HFFc6 (cell line): Measurements from ENCODE around the gene TBC1D1. TPM values are rescaled to one million over a fixed set of nuclear protein-coding genes. Genes with fewer than 3 reads are reported as not detected.
A peak's percentile ranks its signal among the peaks of the same experiment; 100 is the strongest.

Experiments used
- DNase-seq: peaks from one replicate; pipeline ENCODE4 v3.0.0-alpha.2; 2018
- H3K27ac Mint-ChIP-seq: 2 replicates; pipeline ENCODE4 v1.8.0; 2020; ENCODE audit warnings: mild to moderate bottlenecking, mixed read lengths
- H3K27me3 Mint-ChIP-seq: 2 replicates; pipeline ENCODE4 v1.8.0; 2021; ENCODE audit warnings: mild to moderate bottlenecking, moderate library complexity, mixed read lengths; ENCODE audit not compliant: insufficient read depth
- H3K36me3 Mint-ChIP-seq: 2 replicates; pipeline ENCODE4 v1.8.0; 2021; ENCODE audit warnings: low read depth, mixed read lengths
- H3K4me1 Mint-ChIP-seq: 2 replicates; pipeline ENCODE4 v1.8.0; 2020; ENCODE audit warnings: low read depth, mixed read lengths
- H3K4me3 Mint-ChIP-seq: 2 replicates; pipeline ENCODE4 v1.8.0; 2020; ENCODE audit warnings: mild to moderate bottlenecking, moderate library complexity, mixed read lengths
- H3K9me3 Mint-ChIP-seq: 2 replicates; pipeline ENCODE4 v1.8.0; 2020; ENCODE audit warnings: mild to moderate bottlenecking, mixed read lengths
- long read RNA-seq: library from polyadenylated mRNA; unstranded; transcript quantifications from one replicate; pipeline ENCODE4 v2.0.0, GENCODE V29; 2019
- total RNA-seq, 6 experiments: library from RNA; stranded (reverse); fragmentation: NEBNext Ultra II Directional; extraction: Animal tissue kit (Norgen Biotek cat#: 25700); gene quantifications; 2 replicates in 1 of 6; 3 replicates in 5 of 6; pipeline ENCODE4 v1.2.3, GENCODE V29; 2021
- TF ChIP-seq, protein P1 (sequence below): fragments of 200-600 bp; sonication (generic); IDR thresholded peaks from 2 replicates; pipeline ENCODE4 v1.5.0; 2021; ENCODE audit warnings: antibody characterized with exemption, mild to moderate bottlenecking

TBC1D1 gene, protein sequence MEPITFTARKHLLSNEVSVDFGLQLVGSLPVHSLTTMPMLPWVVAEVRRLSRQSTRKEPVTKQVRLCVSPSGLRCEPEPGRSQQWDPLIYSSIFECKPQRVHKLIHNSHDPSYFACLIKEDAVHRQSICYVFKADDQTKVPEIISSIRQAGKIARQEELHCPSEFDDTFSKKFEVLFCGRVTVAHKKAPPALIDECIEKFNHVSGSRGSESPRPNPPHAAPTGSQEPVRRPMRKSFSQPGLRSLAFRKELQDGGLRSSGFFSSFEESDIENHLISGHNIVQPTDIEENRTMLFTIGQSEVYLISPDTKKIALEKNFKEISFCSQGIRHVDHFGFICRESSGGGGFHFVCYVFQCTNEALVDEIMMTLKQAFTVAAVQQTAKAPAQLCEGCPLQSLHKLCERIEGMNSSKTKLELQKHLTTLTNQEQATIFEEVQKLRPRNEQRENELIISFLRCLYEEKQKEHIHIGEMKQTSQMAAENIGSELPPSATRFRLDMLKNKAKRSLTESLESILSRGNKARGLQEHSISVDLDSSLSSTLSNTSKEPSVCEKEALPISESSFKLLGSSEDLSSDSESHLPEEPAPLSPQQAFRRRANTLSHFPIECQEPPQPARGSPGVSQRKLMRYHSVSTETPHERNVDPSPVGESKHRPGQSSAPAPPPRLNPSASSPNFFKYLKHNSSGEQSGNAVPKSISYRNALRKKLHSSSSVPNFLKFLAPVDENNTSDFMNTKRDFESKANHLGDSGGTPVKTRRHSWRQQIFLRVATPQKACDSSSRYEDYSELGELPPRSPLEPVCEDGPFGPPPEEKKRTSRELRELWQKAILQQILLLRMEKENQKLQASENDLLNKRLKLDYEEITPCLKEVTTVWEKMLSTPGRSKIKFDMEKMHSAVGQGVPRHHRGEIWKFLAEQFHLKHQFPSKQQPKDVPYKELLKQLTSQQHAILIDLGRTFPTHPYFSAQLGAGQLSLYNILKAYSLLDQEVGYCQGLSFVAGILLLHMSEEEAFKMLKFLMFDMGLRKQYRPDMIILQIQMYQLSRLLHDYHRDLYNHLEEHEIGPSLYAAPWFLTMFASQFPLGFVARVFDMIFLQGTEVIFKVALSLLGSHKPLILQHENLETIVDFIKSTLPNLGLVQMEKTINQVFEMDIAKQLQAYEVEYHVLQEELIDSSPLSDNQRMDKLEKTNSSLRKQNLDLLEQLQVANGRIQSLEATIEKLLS (N-terminal part only)
- total RNA-seq, result 100 to 1,000 TPM in 4 of 6 experiments, 10 to 100 TPM in 2; 78.5 to 126 (median 112) TPM
- long read RNA-seq, partial matches to known transcripts, result 7 of 16 reads
- long read RNA-seq, other reads (novel, unspliced or antisense), result 7 of 16 reads

DNA sequence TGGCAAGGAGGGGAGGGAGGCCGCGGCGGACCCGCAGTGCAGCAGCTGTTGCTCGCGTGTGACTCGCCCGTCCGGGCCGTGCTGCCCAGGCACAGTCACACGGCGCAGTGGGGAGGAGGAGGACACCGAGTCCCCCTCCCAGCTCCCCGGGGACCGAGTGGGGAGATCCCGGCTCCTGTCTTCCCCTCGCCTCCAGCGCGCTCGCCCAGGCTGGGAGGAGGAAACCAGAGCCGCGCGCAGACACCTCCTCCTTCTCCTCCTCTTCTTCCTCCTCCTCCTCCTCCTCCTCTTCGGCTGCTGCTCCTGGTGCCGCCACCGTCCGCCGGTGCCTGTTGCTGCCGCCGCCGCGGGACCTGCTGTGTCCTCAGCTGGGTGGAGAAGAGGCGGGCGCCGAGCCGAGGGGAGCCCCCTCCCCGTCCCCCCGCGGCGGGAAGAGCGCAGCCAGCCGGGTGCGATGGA, at the start of gene TBC1D1:
Gene TBC1D1, plus strand, starts transcription at position 284 of the 459 bp plus-strand sequence. CDS start 11,012 bp downstream, outside the sequence.
- Mint-ChIP-seq H3K4me1 (peaks cover 6% of the 10 kb centered on the region), H3K27me3 (peaks cover 51% of the 10 kb centered on the region), H3K36me3 (no peaks in the 10 kb centered on the region), H3K27ac (no peak within 1 kb of the TSS), H3K9me3 (no peaks in the 10 kb centered on the region), H3K4me3 (peak within 1 kb of the TSS; percentile 87)
- DNase-seq, result no peak
- TF ChIP-seq, protein P1, sequence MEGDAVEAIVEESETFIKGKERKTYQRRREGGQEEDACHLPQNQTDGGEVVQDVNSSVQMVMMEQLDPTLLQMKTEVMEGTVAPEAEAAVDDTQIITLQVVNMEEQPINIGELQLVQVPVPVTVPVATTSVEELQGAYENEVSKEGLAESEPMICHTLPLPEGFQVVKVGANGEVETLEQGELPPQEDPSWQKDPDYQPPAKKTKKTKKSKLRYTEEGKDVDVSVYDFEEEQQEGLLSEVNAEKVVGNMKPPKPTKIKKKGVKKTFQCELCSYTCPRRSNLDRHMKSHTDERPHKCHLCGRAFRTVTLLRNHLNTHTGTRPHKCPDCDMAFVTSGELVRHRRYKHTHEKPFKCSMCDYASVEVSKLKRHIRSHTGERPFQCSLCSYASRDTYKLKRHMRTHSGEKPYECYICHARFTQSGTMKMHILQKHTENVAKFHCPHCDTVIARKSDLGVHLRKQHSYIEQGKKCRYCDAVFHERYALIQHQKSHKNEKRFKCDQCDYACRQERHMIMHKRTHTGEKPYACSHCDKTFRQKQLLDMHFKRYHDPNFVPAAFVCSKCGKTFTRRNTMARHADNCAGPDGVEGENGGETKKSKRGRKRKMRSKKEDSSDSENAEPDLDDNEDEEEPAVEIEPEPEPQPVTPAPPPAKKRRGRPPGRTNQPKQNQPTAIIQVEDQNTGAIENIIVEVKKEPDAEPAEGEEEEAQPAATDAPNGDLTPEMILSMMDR, result no peak

DNA sequence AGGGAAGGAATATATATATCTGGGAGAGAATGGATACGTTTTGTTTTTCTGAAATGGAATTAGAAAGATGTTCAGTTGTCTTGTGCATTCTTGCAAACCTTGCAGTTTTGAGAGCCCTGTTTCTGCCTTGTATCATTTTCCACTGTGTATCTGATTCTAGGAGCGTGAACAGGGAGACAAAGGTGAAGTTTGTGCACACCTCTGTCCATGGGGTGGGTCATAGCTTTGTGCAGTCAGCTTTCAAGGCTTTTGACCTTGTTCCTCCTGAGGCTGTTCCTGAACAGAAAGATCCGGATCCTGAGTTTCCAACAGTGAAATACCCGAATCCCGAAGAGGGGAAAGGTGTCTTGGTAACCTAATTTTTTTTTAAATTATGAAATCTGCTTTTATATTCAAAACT, 46.7 kb upstream of the TBC1D1 start:
- TF ChIP-seq, protein P1, result no peak
- no peak overlapping the region for H3K27ac Mint-ChIP-seq
- no peaks in the 10 kb centered on the region for H3K9me3 Mint-ChIP-seq
- no peaks in the 10 kb centered on the region; the same call in 1 of the 2 replicates for H3K27me3 Mint-ChIP-seq
- peaks cover 3% of the 10 kb centered on the region for H3K4me1 Mint-ChIP-seq
- DNase-seq, result no peak
- peaks cover 15% of the 10 kb centered on the region for H3K36me3 Mint-ChIP-seq
- no peak overlapping the region for H3K4me3 Mint-ChIP-seq

DNA sequence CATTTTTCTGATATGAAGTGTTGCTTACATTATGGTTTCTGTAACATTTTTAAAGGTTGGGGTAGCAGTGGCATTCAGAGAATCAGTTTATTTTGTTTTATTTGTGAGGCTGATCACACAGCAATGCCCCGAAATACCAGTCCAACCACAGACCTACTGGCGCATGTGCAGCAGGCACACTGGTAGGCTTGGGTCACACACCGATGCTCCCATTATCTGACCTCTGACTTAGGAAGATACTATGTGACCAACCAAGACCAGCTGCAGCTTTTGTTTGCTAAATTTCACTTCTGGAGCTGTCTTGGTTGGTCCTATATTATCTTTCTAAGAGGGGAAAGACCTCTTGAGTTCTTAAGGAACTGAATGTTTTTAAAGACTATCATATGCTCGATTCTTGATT, 45.7 kb upstream of the TBC1D1 start:
- no peaks in the 10 kb centered on the region for H3K4me1 Mint-ChIP-seq
- no peaks in the 10 kb centered on the region for H3K9me3 Mint-ChIP-seq
- no peaks in the 10 kb centered on the region; the same call in 1 of the 2 replicates for H3K27me3 Mint-ChIP-seq
- no peak for DNase-seq
- H3K27ac Mint-ChIP-seq, result no peak overlapping the region
- H3K4me3 Mint-ChIP-seq, result no peak overlapping the region
- TF ChIP-seq, protein P1, result no peak
- peaks cover 15% of the 10 kb centered on the region for H3K36me3 Mint-ChIP-seq

DNA sequence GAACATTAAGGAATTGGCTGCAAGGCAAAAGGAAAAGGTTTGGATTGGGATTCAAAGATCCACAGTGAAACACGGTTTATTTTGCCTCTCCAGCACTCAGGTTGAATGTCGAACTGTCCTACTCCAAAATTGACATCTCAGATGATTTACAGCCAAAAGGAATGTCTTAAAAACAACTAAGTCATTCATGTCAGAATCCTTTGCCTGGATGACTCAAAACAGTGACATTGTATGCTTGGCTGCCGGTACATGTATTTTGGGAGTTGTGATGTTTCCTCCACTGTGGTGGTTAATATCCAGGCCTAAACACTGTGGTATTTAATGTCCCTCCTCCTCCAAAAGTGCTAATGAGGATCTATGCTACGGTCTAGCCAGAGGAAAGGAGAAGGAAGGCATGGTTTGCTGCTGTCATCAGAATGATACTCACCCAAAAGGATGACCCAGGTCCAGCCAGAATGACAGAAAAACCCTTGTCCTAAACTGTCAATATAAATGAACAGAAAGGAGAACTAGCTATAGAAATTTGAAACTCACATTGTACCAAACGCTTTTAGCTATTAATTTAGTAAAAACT, 43.5 kb upstream of the TBC1D1 start:
- DNase-seq, result no peak
- Mint-ChIP-seq H3K9me3 (no peaks in the 10 kb centered on the region), H3K36me3 (peaks cover 22% of the 10 kb centered on the region), H3K4me3 (no peak overlapping the region), H3K27ac (no peak overlapping the region), H3K27me3 (no peaks in the 10 kb centered on the region; the same call in 1 of the 2 replicates), H3K4me1 (no peaks in the 10 kb centered on the region)
- TF ChIP-seq, protein P1, result no peak
